Measurements from ENCODE around the gene C2orf72.

C2orf72 gene

DNA sequence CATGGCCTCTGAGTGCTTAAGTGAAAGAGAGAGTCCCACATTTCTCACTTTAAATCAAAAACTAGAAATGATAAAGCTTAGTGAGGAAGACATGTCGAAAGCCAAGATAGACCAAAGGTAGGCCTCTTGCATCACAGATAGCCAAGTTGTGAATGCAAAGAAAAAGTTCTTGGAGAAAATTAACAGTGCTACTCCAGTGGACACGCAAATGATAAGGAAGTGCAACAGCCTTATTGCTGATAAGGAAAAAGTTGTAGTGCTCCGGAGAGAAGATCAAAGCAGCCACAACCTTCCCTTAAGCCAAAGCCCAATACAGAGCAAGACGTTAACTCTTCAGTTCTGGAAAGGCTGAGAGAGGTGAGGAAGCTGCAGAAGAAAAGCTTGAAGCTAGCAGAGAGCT, 51.4 kb downstream of the C2orf72 start:
- DNase-seq = no peak

- no peak for DNase-seq
Observed at GRCh38 chr2:231093933-231094332, 56.6 kb downstream of the C2orf72 start.

DNA sequence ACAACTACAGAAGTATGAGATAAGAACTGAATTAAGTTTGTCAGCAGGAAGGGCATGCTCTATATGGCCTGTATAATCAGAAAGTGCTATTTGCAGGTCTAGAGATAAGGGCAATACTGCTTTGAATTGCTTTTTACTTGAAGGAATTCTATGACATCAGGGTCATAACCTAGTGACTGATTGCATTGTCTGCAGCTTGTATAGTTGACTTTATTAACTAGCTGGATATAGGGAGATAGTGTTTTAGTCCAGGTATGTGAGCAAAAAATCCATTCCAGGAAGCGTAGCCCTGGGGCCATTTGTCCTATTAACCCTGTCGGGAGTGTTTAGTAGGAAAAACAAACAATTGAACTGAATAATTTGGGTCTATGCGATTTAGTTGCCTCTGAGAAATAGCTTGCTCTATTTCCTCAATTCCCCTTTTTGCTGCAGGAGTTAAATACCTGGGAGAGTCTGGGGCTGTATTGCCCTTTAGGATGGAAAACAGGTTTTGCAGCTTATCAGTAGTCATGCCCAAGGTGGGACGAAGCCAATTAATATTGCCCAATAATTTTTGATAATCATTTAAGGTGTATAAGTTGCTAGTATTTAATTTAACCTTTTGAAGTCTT, 57.5 kb downstream of the C2orf72 start:
- no peak for DNase-seq
